ENCODE data around the gene AKAP6.
"Not testable (repeated sequence)": the region's sequence is repeated elsewhere in the genome, so short reads cannot be mapped to it uniquely, and the experiment has no call there.

The AKAP6 gene

GRCh38 chr14:32332415-32333316 is 3.6 kb downstream of the AKAP6 start:
- DNase-seq, result no peak

GRCh38 chr14:32336702-32337101 is 7.6 kb downstream of the AKAP6 start:
- no peak for DNase-seq

- no peak for DNase-seq
Measured at GRCh38 chr14:32337759-32338158, 8.7 kb downstream of the AKAP6 start.

- no peak for DNase-seq
Measured at GRCh38 chr14:32339188-32339587, 10.1 kb downstream of the AKAP6 start.

GRCh38 chr14:32341947-32342846 is 13.1 kb downstream of the AKAP6 start:
- no peak for DNase-seq

GRCh38 chr14:32342847-32343194 is 13.7 kb downstream of the AKAP6 start:
- no peak for DNase-seq

GRCh38 chr14:32343926-32344430 is 14.9 kb downstream of the AKAP6 start:
- DNase-seq, result no peak

GRCh38 chr14:32345311-32345791 is 16.3 kb downstream of the AKAP6 start:
- no peak for DNase-seq

- no peak for DNase-seq
Measured at GRCh38 chr14:32349322-32349721, 20.2 kb downstream of the AKAP6 start.

GRCh38 chr14:32350020-32350419 is 20.9 kb downstream of the AKAP6 start:
- DNase-seq, result no peak

- no peak for DNase-seq
Measured at GRCh38 chr14:32352631-32353030, 23.5 kb downstream of the AKAP6 start.

- no peak for DNase-seq
Measured at GRCh38 chr14:32354716-32355115, 25.6 kb downstream of the AKAP6 start.

- no peak for DNase-seq
Measured at GRCh38 chr14:32358781-32359180, 29.7 kb downstream of the AKAP6 start.

- no peak for DNase-seq
Measured at GRCh38 chr14:32361674-32362073, 32.6 kb downstream of the AKAP6 start.

GRCh38 chr14:32363761-32364160 is 34.7 kb downstream of the AKAP6 start:
- no peak for DNase-seq

- no peak for DNase-seq
Measured at GRCh38 chr14:32364941-32365340, 35.8 kb downstream of the AKAP6 start.

- peak; percentile 3 for DNase-seq
Measured at GRCh38 chr14:32366256-32366879, 37.3 kb downstream of the AKAP6 start.

- DNase-seq, result no peak
Measured at GRCh38 chr14:32366986-32367385, 37.9 kb downstream of the AKAP6 start.

GRCh38 chr14:32367516-32367915 is 38.4 kb downstream of the AKAP6 start:
- DNase-seq, result no peak

- DNase-seq, result no peak
Measured at GRCh38 chr14:32368107-32368506, 39.0 kb downstream of the AKAP6 start.

GRCh38 chr14:32370714-32371113 is 41.6 kb downstream of the AKAP6 start:
- DNase-seq, result no peak

GRCh38 chr14:32372154-32372553 is 43.1 kb downstream of the AKAP6 start:
- no peak for DNase-seq

GRCh38 chr14:32373174-32373573 is 44.1 kb downstream of the AKAP6 start:
- not testable (repeated sequence) for DNase-seq
